SK-N-MC (cell line): ENCODE data around the gene AFDN.

ENCODE experiments used
- DNase-seq: peaks from one replicate; pipeline ENCODE4 v3.0.0-alpha.2; 2011; ENCODE audit warnings: low read depth, low spot score
- H3K27ac ChIP-seq: fragments of 200-600 bp; sonication (generic); 2 replicates; pipeline ENCODE4 v1.5.1; 2016; ENCODE audit warnings: mixed run types
- H3K36me3 ChIP-seq: fragments of 200-600 bp; sonication (generic); 2 replicates; pipeline ENCODE4 v1.6.1; 2017; ENCODE audit warnings: antibody characterized with exemption, low read length, mixed read lengths; ENCODE audit not compliant: insufficient read depth
- H3K4me3 ChIP-seq: fragments of 200-600 bp; sonication (generic); 2 replicates; pipeline ENCODE4 v1.5.1; 2016
- H3K9ac ChIP-seq: fragments of 200-600 bp; sonication (generic); 2 replicates; pipeline ENCODE4 v1.8.0; 2017; ENCODE audit warnings: mixed run types, mixed read lengths; ENCODE audit not compliant: insufficient read length
- H3K9me3 ChIP-seq: fragments of 200-600 bp; sonication (generic); 2 replicates; pipeline ENCODE4 v1.6.1; 2017; ENCODE audit warnings: low read depth, mild to moderate bottlenecking, antibody characterized with exemption, low read length, moderate library complexity, mixed read lengths
- EZH2 ChIP-seq: fragments of 200-600 bp; sonication (generic); IDR thresholded peaks from one replicate; pipeline ENCODE4 v1.6.1; 2017; ENCODE audit warnings: antibody characterized with exemption
- FOXP2 ChIP-seq: optimal IDR thresholded peaks from 2 replicates; pipeline ENCODE3; 2011; ENCODE audit warnings: mild to moderate bottlenecking, moderate library complexity; ENCODE audit not compliant: insufficient read depth; ENCODE audit errors: extremely low read length, control extremely low read depth
- POLR2AphosphoS5 ChIP-seq: IDR thresholded peaks from 2 replicates; pipeline ENCODE4 v1.6.1; 2012; ENCODE audit warnings: mild to moderate bottlenecking, low read depth, low read length, borderline replicate concordance

AFDN gene

DNA sequence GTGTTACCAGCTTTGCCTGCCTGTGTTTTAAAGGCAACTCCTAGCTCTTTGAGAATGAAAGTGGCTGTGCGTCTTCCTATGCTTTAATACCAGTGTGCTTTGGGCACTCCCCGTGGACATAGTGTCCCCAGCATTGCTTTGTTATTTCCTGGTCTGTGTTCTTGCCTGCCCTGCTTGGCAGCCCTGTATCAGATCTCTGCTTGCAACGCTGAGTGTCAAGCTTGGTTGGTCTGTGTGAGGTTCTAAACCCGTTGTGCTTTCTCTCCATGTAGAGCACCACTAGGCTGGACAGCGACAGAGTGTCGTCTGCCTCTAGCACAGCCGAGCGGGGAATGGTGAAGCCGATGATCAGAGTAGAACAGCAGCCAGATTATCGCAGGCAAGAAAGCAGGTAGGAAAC is 80.2 kb downstream of the AFDN start:
- H3K9me3 ChIP-seq = no peaks in the 10 kb centered on the region
- peaks cover 27% of the 10 kb centered on the region for H3K36me3 ChIP-seq
- H3K27ac ChIP-seq = no peak overlapping the region
- TF ChIP-seq EZH2 (no peak), POLR2AphosphoS5 (no peak), FOXP2 (no peak)
- no peak overlapping the region for H3K9ac ChIP-seq
- H3K4me3 ChIP-seq = no peak overlapping the region
- no peak for DNase-seq

DNA sequence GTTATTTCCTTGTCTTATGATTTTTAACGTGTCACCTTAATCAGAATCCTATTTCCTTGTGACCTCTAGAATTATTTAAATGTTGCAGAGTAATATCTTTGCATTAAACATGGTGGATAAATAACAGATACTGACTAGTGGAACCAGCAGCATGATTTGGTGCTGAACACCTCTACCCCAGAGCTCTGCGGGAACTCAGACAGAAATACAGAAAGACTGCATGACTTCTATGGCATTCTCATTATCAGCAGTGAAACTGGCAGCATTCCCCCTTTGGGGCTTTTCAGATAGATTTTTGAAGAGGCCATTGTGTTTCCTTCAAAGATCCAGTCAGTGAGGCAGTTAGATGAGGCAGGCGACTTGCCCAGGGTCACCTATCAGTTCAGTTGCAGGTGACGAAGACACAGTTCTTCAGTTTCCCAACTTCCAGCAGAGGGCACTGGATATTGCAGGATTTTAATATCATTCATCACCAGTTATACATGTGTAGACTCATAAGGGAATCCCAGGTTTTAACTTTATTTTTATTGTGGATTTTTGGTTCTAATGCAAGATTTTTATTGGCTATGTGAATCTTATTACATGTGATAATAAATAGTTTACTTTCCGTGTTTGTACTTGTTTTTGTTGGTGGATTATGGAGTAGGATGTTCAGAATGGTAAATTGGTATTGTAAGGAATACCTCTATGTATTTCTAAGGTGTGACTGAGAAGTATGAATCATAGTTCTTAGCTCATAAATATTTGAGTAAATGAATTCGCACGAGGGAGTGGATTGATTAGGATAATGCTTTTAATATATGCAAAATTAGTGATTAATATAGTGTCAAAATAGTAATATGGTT is 81.3 kb downstream of the AFDN start:
- Histone ChIP-seq H3K9me3 (no peaks in the 10 kb centered on the region), H3K36me3 (peaks cover 23% of the 10 kb centered on the region), H3K9ac (no peak overlapping the region), H3K27ac (no peak overlapping the region), H3K4me3 (no peak overlapping the region)
- TF ChIP-seq POLR2AphosphoS5 = no peak
- TF ChIP-seq EZH2 = no peak
- TF ChIP-seq FOXP2 = no peak
- DNase-seq = no peak

DNA sequence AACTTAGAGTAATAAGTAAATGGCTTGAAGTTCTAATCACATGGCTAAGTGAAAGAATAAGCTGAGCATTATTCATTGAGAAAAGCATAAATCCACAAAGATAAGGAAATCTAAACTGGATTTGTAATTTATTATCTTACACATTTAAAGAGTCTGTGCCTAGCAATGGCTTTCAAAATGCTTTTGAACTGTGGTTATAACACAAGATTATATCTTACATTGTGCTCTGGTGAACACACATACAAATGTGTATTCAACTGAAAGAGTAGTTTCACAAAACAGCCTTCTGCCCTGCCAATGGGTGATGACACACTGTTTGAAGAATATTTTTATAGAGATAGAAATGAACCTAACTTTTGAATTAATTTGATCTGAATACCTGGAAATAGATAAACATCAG is 83.3 kb downstream of the AFDN start:
- Histone ChIP-seq H3K36me3 (peaks cover 27% of the 10 kb centered on the region), H3K27ac (no peak overlapping the region), H3K9me3 (no peaks in the 10 kb centered on the region), H3K9ac (no peak overlapping the region), H3K4me3 (no peak overlapping the region)
- no peak for DNase-seq
- no peak for TF ChIP-seq EZH2
- TF ChIP-seq POLR2AphosphoS5 = no peak

DNA sequence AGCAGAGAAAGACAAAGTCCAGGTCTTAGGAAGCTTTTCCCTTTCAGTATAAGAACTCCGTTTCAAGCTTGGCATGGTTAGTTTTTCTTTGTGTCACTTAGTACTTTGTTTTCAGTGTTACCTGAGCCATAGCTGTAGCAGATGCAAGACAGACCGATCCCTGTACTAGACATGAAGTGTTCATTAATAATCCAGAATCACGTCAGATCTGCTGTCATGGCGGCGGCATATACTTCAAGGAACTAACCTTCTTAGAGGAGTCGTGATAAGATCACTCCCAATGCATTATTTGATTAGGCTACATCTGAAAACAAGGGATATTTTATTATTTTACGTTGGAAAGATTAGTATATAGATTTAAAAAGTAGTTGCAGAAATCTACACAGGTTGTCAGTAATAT is 83.9 kb downstream of the AFDN start:
- Histone ChIP-seq H3K4me3 (no peak overlapping the region), H3K27ac (no peak overlapping the region), H3K9ac (no peak overlapping the region), H3K9me3 (no peaks in the 10 kb centered on the region), H3K36me3 (peaks cover 28% of the 10 kb centered on the region; the same call in 1 of the 2 replicates)
- DNase-seq = no peak
- no peak for TF ChIP-seq FOXP2
- TF ChIP-seq POLR2AphosphoS5 = no peak
- no peak for TF ChIP-seq EZH2

DNA sequence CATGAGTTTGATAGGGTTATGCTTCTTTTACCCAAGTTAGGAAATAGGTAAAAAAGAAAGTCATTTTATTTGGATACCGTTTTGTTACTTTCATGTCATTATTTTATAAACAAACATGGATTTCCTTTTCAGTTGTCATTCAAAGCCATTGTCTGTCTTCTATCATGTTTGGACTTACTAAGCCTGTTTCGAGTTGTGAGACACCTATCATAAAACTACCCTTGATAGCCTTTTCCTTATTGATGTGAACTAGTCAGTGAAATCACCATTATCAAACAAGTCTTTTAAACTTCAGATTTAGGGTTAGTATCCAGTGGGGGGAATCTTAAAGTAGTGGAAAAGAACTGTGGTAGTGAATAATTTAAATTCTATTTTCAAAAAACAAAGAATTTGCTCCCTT is 85.8 kb downstream of the AFDN start:
- H3K27ac ChIP-seq = no peak overlapping the region
- DNase-seq = no peak
- H3K9me3 ChIP-seq = no peaks in the 10 kb centered on the region
- no peak overlapping the region for H3K4me3 ChIP-seq
- no peak overlapping the region for H3K9ac ChIP-seq
- peaks cover 38% of the 10 kb centered on the region for H3K36me3 ChIP-seq
- no peak for TF ChIP-seq POLR2AphosphoS5
- no peak for TF ChIP-seq FOXP2
- no peak for TF ChIP-seq EZH2

DNA sequence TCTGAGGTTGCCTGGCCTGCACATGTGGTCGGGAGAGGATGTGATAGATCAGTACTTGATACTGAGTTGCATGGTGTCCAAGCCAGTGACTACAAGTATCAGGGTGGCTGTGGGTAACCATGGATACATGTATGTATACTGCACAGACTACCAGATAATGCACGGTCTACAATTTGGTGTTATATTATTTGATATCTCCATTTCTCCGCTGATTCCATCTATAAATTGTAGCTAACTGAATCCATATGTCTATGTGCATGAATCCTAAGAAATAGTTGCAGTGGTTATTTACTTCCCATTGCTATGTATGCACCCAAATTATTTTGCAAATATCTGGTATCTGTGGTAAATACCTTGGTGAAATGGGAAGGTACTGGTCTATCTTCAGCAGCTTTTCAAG is 87.0 kb downstream of the AFDN start:
- Histone ChIP-seq H3K27ac (no peak overlapping the region), H3K9me3 (no peaks in the 10 kb centered on the region), H3K4me3 (no peak overlapping the region), H3K36me3 (peaks cover 49% of the 10 kb centered on the region), H3K9ac (no peak overlapping the region)
- DNase-seq = no peak
- TF ChIP-seq FOXP2 = no peak
- no peak for TF ChIP-seq EZH2
- TF ChIP-seq POLR2AphosphoS5 = no peak

DNA sequence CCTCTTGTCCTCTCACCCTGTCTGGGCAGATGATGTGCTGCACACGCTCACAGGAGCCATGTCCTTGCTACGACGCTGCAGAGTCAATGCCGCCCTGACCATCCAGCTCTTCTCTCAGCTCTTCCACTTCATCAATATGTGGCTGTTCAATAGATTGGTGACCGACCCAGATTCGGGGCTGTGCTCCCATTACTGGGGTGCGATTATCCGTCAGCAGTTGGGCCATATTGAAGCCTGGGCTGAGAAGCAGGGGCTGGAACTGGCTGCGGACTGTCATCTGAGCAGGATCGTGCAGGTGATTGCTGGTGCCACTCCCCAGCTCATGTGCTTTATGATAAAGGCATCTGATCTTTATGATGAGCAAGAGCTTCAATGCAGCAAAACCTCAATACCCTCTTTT is 88.4 kb downstream of the AFDN start:
- Histone ChIP-seq H3K27ac (no peak overlapping the region), H3K36me3 (peaks cover 63% of the 10 kb centered on the region), H3K9ac (no peak overlapping the region), H3K9me3 (no peaks in the 10 kb centered on the region), H3K4me3 (no peak overlapping the region)
- TF ChIP-seq POLR2AphosphoS5 (no peak), EZH2 (no peak), FOXP2 (no peak)
- no peak for DNase-seq

DNA sequence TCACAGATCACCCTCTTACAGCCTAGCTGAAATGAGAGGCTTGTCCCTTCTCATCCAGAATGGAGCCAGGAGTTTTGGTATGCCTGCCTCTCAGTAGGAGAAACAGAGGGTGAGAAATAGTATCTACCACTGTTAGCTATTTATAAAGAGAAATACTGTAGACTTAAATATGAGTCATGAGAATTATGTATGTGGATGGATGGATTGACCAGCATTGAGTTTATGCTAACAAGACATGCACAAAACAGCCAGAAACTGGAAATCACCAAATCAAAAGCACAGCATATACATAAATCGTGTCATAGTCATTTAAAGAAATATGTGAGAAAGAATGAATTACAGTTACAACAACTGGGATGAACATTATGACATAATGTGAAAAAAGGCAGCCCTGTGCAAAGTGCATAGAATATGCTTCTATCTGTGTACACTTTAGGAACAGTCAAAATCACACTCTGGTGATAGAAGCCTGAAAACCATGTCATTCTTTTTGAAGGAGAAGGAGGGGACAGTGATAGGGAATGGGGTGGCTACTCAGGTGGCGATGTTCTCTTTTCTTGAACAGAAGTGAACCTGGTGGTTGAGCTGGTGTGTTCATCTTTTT is 90.9 kb downstream of the AFDN start:
- H3K27ac ChIP-seq = no peak overlapping the region
- H3K9me3 ChIP-seq = no peaks in the 10 kb centered on the region
- H3K4me3 ChIP-seq = no peak overlapping the region
- peaks cover 68% of the 10 kb centered on the region for H3K36me3 ChIP-seq
- TF ChIP-seq FOXP2 (no peak), EZH2 (no peak), POLR2AphosphoS5 (no peak)
- H3K9ac ChIP-seq = no peak overlapping the region
- DNase-seq = no peak
